Body of pancreas (tissue), 4 donors: ENCODE results near the gene LMO7.

Source experiments
- CTCF ChIP-seq, 7 experiments: fragments of 450-650 bp in 4 of 7; fragments of 200-600 bp in 3 of 7; sonication (generic) in 3 of 7; IDR thresholded peaks; one replicate each; pipeline ENCODE4 v1.5.1; 2016 to 2019; ENCODE audit warnings: antibody characterized with exemption in 7 of 7
- POLR2A ChIP-seq, 3 donors: fragments of 450-650 bp; IDR thresholded peaks; one replicate each; pipeline ENCODE4 v1.6.1; 2016; ENCODE audit warnings: antibody characterized with exemption in 3 of 3, mild to moderate bottlenecking in 2 of 3

GRCh38 chr13:75870397-75870903 lies 234.3 kb downstream of the LMO7 start:
- TF ChIP-seq CTCF (IDR thresholded peaks at IDR 0.05) (peak; percentile 43 to 74 (median 64)), POLR2A (IDR thresholded peaks at IDR 0.05) (no peak)
